Fibroblast of lung (primary cell): ENCODE results near the gene RAPGEF3. TPM values are rescaled to one million over a fixed set of nuclear protein-coding genes. Genes with fewer than 3 reads are reported as not detected.

Experiments used
- DNase-seq, 2 donors: peaks; one replicate each; pipeline versions ENCODE4 v3.0.0 to v3.0.0-alpha.2; 2010; ENCODE audit warnings: low read depth in 2 of 2
- H2AFZ ChIP-seq: 2 replicates; pipeline ENCODE4 v1.5.1; 2012; ENCODE audit warnings: low read length, control low read depth, inconsistent platforms
- H3K27ac ChIP-seq: 2 replicates; pipeline ENCODE4 v1.5.1; 2011; ENCODE audit warnings: low read length, control low read depth; ENCODE audit not compliant: insufficient read depth
- H3K27me3 ChIP-seq: 2 replicates; pipeline ENCODE4 v1.5.1; 2011; ENCODE audit warnings: mild to moderate bottlenecking, low read length; ENCODE audit not compliant: control insufficient read depth, insufficient read depth
- H3K36me3 ChIP-seq: 2 replicates; pipeline ENCODE4 v1.5.1; 2011; ENCODE audit warnings: low read length; ENCODE audit not compliant: control insufficient read depth, insufficient read depth
- H3K4me1 ChIP-seq: 2 replicates; pipeline ENCODE4 v1.5.1; 2011; ENCODE audit warnings: low read length; ENCODE audit not compliant: control insufficient read depth, insufficient read depth; ENCODE audit errors: extremely low read depth
- H3K4me2 ChIP-seq: 2 replicates; pipeline ENCODE4 v1.5.1; 2011; ENCODE audit warnings: low read length, control low read depth; ENCODE audit not compliant: insufficient read depth; ENCODE audit errors: extremely low read depth
- H3K4me3 ChIP-seq, 4 experiments: fragments of 200-600 bp in 1 of 4; sonication (generic) in 1 of 4; replicated peaks in 1 of 4; 2 replicates each; pipeline ENCODE4 v1.5.1; 2011 to 2016; ENCODE audit warnings: low read length in 4 of 4, low read depth in 3 of 4, mild to moderate bottlenecking in 3 of 4, control low read depth in 2 of 4, inconsistent platforms in 1 of 4, mixed read lengths in 1 of 4; ENCODE audit not compliant: insufficient read depth in 1 of 4; ENCODE audit errors: control extremely low read depth in 1 of 4
- H3K79me2 ChIP-seq: 2 replicates; pipeline ENCODE4 v1.5.1; 2012; ENCODE audit warnings: mild to moderate bottlenecking, low read length, inconsistent platforms; ENCODE audit not compliant: control insufficient read depth, insufficient read depth
- H3K9ac ChIP-seq: 2 replicates; pipeline ENCODE4 v1.5.1; 2011; ENCODE audit warnings: mild to moderate bottlenecking, low read length, control low read depth; ENCODE audit not compliant: insufficient read depth
- H3K9me3 ChIP-seq: 2 replicates; pipeline ENCODE4 v1.5.1; 2012; ENCODE audit warnings: low read depth, low read length; ENCODE audit not compliant: control insufficient read depth, insufficient read depth
- H4K20me1 ChIP-seq: 2 replicates; pipeline ENCODE4 v1.5.1; 2011; ENCODE audit warnings: low read length; ENCODE audit not compliant: control insufficient read depth, insufficient read depth; ENCODE audit errors: extremely low read depth
- EZH2 ChIP-seq: IDR thresholded peaks from 2 replicates; pipeline ENCODE4 v1.5.1; 2012; ENCODE audit warnings: low read length, control low read depth, mild to moderate bottlenecking; ENCODE audit errors: missing control alignments
- polyA plus RNA-seq, 2 donors: library from polyadenylated mRNA; depleted of rRNA in 1 of 2; stranded (reverse) in 1 of 2; unstranded in 1 of 2; fragments of >200 nt; gene quantifications; 2 replicates each; pipeline ENCODE4 v1.2.1, GENCODE V29; 2011 to 2012; ENCODE audit warnings: missing spikeins in 1 of 2
- total RNA-seq: library from RNA; depleted of rRNA; stranded (reverse); fragments of >200 nt; gene quantifications from 2 replicates; pipeline ENCODE4 v1.2.1, GENCODE V29; 2014
- TF ChIP-seq, protein P1 (sequence below), 2 donors: IDR thresholded peaks in 1 of 2; conservative IDR thresholded peaks in 1 of 2; 1 replicate in 1 of 2; 2 replicates in 1 of 2; pipeline ENCODE4 v1.5.1; 2011 to 2012; ENCODE audit warnings: low read length in 2 of 2, control low read depth in 1 of 2, inconsistent platforms in 1 of 2, low read depth in 1 of 2, mild to moderate bottlenecking in 1 of 2

RAPGEF3 gene
- total and polyA plus RNA-seq, 2 donors (not counting 1 experiment from before 2014, with no cell fraction given): 0.83 to 2.8 TPM

- Histone ChIP-seq H3K9ac (no peak overlapping the region), H3K4me1 (peaks cover 39% of the 10 kb centered on the region), H3K36me3 (peaks cover 5% of the 10 kb centered on the region), H3K79me2 (peaks cover 99% of the 10 kb centered on the region), H3K27me3 (no peaks in the 10 kb centered on the region), H3K27ac (peak overlapping the region; percentile 9), H3K4me2 (no peak overlapping the region), H2AFZ (no peak overlapping the region), H3K4me3 (no peak overlapping the region), H4K20me1 (no peaks in the 10 kb centered on the region), H3K9me3 (no peaks in the 10 kb centered on the region)
- no peak for TF ChIP-seq EZH2
- TF ChIP-seq, protein P1, sequence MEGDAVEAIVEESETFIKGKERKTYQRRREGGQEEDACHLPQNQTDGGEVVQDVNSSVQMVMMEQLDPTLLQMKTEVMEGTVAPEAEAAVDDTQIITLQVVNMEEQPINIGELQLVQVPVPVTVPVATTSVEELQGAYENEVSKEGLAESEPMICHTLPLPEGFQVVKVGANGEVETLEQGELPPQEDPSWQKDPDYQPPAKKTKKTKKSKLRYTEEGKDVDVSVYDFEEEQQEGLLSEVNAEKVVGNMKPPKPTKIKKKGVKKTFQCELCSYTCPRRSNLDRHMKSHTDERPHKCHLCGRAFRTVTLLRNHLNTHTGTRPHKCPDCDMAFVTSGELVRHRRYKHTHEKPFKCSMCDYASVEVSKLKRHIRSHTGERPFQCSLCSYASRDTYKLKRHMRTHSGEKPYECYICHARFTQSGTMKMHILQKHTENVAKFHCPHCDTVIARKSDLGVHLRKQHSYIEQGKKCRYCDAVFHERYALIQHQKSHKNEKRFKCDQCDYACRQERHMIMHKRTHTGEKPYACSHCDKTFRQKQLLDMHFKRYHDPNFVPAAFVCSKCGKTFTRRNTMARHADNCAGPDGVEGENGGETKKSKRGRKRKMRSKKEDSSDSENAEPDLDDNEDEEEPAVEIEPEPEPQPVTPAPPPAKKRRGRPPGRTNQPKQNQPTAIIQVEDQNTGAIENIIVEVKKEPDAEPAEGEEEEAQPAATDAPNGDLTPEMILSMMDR (conservative IDR thresholded peaks at IDR 0.05 in 1 of 2, IDR thresholded peaks at IDR 0.05 in 1 of 2; ENCODE audit: low read depth in 1 of 2, low read length in 2 of 2): no peak
- peak in 1 of 2 donors; percentile 43 for DNase-seq
These were observed 46.7 kb upstream of the RAPGEF3 start for GRCh38 chr12:47805417-47805816.

- Histone ChIP-seq H3K27me3 (no peaks in the 10 kb centered on the region), H3K36me3 (peaks cover 5% of the 10 kb centered on the region), H3K4me3 (no peak overlapping the region), H3K4me1 (peaks cover 33% of the 10 kb centered on the region), H3K79me2 (peaks cover 99% of the 10 kb centered on the region), H3K9ac (no peak overlapping the region), H2AFZ (no peak overlapping the region), H3K9me3 (no peaks in the 10 kb centered on the region), H3K27ac (no peak overlapping the region), H3K4me2 (no peak overlapping the region), H4K20me1 (no peaks in the 10 kb centered on the region)
- TF ChIP-seq, protein P1 (conservative IDR thresholded peaks at IDR 0.05 in 1 of 2, IDR thresholded peaks at IDR 0.05 in 1 of 2; ENCODE audit: low read depth in 1 of 2, low read length in 2 of 2): no peak
- TF ChIP-seq EZH2: no peak
- DNase-seq: no peak
These were observed 45.5 kb upstream of the RAPGEF3 start for GRCh38 chr12:47804171-47804570.

GRCh38 chr12:47803191-47803875 is 44.7 kb upstream of the RAPGEF3 start:
- Histone ChIP-seq H3K4me3 (no peak overlapping the region), H3K27me3 (no peaks in the 10 kb centered on the region), H3K4me2 (no peak overlapping the region), H3K27ac (no peak overlapping the region), H4K20me1 (no peaks in the 10 kb centered on the region), H3K4me1 (peaks cover 25% of the 10 kb centered on the region), H3K79me2 (peaks cover 98% of the 10 kb centered on the region), H3K9me3 (no peaks in the 10 kb centered on the region), H3K36me3 (peaks cover 8% of the 10 kb centered on the region), H2AFZ (no peak overlapping the region), H3K9ac (no peak overlapping the region)
- no peak for DNase-seq
- TF ChIP-seq EZH2: no peak
